Measurements from ENCODE around the gene ZMAT2.
"Not testable (repeated sequence)": the region's sequence is repeated elsewhere in the genome, so short reads cannot be mapped to it uniquely, and the experiment has no call there.

Gene ZMAT2

GRCh38 chr5:140710899-140711552 is 10.8 kb downstream of the ZMAT2 start:
- peak; percentile 99 for DNase-seq

GRCh38 chr5:140711794-140712193 is 11.5 kb downstream of the ZMAT2 start:
- DNase-seq, result no peak

- DNase-seq, result peak; percentile 32
Observed at GRCh38 chr5:140713562-140714094, 13.4 kb downstream of the ZMAT2 start.

- DNase-seq, result not testable (repeated sequence)
Observed at GRCh38 chr5:140716238-140716637, 16.0 kb downstream of the ZMAT2 start.

- no peak for DNase-seq
Observed at GRCh38 chr5:140718266-140718592, 18.0 kb downstream of the ZMAT2 start.

GRCh38 chr5:140720738-140721137 is 20.5 kb downstream of the ZMAT2 start:
- DNase-seq, result peak; percentile 34

GRCh38 chr5:140721395-140721794 is 21.1 kb downstream of the ZMAT2 start:
- DNase-seq, result peak; percentile 18

GRCh38 chr5:140725799-140726471 is 25.7 kb downstream of the ZMAT2 start:
- DNase-seq, result peak; percentile 97

- DNase-seq, result no peak
Observed at GRCh38 chr5:140733098-140733497, 32.9 kb downstream of the ZMAT2 start.

GRCh38 chr5:140734354-140734753 is 34.1 kb downstream of the ZMAT2 start:
- peak; percentile 38 for DNase-seq

- no peak for DNase-seq
Observed at GRCh38 chr5:140737486-140737885, 37.2 kb downstream of the ZMAT2 start.

GRCh38 chr5:140741967-140742366 is 41.7 kb downstream of the ZMAT2 start:
- DNase-seq, result no peak

GRCh38 chr5:140753561-140753960 is 53.3 kb downstream of the ZMAT2 start:
- DNase-seq, result no peak
